ENCODE results near the gene GALNT10. TPM values are rescaled to one million over a fixed set of nuclear protein-coding genes. Genes with fewer than 3 reads are reported as not detected.
A peak's percentile ranks its signal among the peaks of the same experiment; 100 is the strongest.

GALNT10 gene
- total RNA-seq, 1 donor from 2014 or later, result 93.8 TPM

DNA sequence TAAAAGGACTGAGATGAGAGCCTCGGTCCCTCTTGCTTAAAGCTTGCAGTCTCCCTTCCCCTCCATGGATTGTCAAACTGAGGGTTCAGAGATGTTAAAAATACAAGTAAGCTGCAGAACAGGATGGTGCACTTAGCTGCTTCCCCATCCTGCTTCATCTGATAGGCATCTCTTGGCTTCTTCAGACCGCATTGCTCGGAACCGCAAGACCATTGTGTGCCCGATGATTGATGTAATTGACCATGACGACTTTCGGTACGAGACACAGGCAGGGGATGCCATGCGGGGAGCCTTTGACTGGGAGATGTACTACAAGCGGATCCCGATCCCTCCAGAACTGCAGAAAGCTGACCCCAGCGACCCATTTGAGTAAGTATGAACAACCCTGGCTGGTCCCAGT, 189.7 kb downstream of the GALNT10 start:
- TF ChIP-seq, protein P1, sequence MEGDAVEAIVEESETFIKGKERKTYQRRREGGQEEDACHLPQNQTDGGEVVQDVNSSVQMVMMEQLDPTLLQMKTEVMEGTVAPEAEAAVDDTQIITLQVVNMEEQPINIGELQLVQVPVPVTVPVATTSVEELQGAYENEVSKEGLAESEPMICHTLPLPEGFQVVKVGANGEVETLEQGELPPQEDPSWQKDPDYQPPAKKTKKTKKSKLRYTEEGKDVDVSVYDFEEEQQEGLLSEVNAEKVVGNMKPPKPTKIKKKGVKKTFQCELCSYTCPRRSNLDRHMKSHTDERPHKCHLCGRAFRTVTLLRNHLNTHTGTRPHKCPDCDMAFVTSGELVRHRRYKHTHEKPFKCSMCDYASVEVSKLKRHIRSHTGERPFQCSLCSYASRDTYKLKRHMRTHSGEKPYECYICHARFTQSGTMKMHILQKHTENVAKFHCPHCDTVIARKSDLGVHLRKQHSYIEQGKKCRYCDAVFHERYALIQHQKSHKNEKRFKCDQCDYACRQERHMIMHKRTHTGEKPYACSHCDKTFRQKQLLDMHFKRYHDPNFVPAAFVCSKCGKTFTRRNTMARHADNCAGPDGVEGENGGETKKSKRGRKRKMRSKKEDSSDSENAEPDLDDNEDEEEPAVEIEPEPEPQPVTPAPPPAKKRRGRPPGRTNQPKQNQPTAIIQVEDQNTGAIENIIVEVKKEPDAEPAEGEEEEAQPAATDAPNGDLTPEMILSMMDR (IDR thresholded peaks at IDR 0.05), result no peak
- Histone ChIP-seq H3K4me1 (no peaks in the 10 kb centered on the region), H3K4me3 (no peak overlapping the region), H3K27me3 (no peaks in the 10 kb centered on the region), H3K9me3 (no peaks in the 10 kb centered on the region), H3K36me3 (peaks cover 57% of the 10 kb centered on the region), H3K27ac (no peak overlapping the region)
- ATAC-seq (no peak), DNase-seq (no peak)
- intact Hi-C loops (cut with DNase I), result no loop called here

DNA sequence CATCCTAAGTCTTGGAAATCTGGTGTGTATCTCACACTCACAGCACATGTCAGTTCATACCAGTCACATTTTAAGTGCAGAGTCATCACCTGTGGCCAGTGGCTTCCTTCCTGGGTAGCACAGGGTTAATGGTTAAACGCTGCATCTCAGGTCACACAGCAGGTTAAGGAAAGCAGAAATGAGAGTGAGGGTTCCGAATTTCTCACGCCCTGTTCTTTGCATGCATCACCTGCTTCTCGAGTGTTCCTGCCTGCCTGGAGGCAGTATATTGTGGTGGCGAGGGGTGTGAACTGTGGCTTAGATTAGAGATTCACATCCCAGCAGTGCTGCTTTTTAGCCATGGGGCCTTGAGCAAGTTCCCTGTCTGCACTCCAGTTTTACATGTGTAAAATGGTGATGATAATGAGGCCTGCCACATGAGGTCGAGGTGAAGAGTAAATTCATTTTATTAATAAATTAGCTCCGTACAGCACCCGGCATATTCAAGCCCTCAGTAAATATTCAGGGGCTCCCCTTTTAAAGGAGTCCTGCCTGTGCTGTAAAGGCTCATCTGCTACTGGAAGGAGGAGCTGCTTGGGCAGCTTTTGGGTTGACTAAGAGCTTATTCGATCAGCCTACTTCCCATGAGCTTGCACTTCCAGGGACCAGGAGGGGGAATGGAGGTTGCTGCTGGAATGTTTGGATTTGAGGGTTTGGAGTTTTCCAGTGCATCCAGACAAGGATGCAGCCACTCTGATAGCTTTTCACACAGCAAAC, 194.1 kb downstream of the GALNT10 start:
- Histone ChIP-seq H3K36me3 (peaks cover 39% of the 10 kb centered on the region), H3K4me1 (no peaks in the 10 kb centered on the region), H3K4me3 (no peak overlapping the region), H3K27ac (no peak overlapping the region), H3K9me3 (no peaks in the 10 kb centered on the region), H3K27me3 (no peaks in the 10 kb centered on the region)
- ATAC-seq (no peak), DNase-seq (no peak)
- TF ChIP-seq, protein P1 (IDR thresholded peaks at IDR 0.05), result no peak
- intact Hi-C loops (cut with DNase I), result no loop called here

GRCh38 chr5:154385236-154385512, 194.6 kb downstream of the GALNT10 start:
- DNase-seq, result no peak
- Histone ChIP-seq H3K4me3 (no peak overlapping the region), H3K27ac (no peak overlapping the region), H3K36me3 (peaks cover 35% of the 10 kb centered on the region), H3K27me3 (no peaks in the 10 kb centered on the region), H3K4me1 (no peaks in the 10 kb centered on the region), H3K9me3 (no peaks in the 10 kb centered on the region)
- ATAC-seq, result no peak
- TF ChIP-seq, protein P1 (IDR thresholded peaks at IDR 0.05), result no peak
- intact Hi-C loops (cut with DNase I), result no loop called here

GRCh38 chr5:154386952-154387629, 196.6 kb downstream of the GALNT10 start:
- TF ChIP-seq, protein P1 (IDR thresholded peaks at IDR 0.05), result no peak
- Histone ChIP-seq H3K4me1 (no peaks in the 10 kb centered on the region), H3K27me3 (no peaks in the 10 kb centered on the region), H3K4me3 (no peak overlapping the region), H3K36me3 (peaks cover 29% of the 10 kb centered on the region), H3K9me3 (no peaks in the 10 kb centered on the region), H3K27ac (no peak overlapping the region)
- DNase-seq (no peak), ATAC-seq (peak; percentile 25)
- intact Hi-C loops (cut with DNase I), result no loop called here

DNA sequence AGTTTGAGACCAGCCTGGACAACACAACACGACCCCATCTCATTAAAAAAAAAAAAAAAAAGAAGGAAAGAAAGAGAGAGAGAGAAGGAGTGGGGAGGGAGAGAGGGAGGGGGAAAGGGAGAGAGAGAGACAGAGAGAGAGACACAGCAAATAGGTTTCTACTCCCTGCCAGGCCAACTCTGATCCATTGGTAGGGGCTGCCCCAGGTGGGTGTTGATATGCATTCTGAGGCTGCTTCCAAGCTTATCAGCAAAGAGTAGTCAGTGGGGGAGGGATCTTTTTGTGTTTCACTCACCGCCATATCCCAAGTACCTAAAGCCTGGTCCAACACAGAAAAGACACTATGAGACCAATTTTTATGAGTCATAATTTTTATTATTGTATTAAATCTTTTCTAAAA, 198.3 kb downstream of the GALNT10 start:
- Histone ChIP-seq H3K27me3 (no peaks in the 10 kb centered on the region), H3K36me3 (peaks cover 41% of the 10 kb centered on the region), H3K4me1 (no peaks in the 10 kb centered on the region), H3K9me3 (no peaks in the 10 kb centered on the region), H3K4me3 (no peak overlapping the region), H3K27ac (no peak overlapping the region)
- DNase-seq, result no peak
- intact Hi-C loops (cut with DNase I), result no loop called here
- TF ChIP-seq, protein P1 (IDR thresholded peaks at IDR 0.05), result no peak
- no peak for ATAC-seq

Measured in upper lobe of right lung (tissue), 1 donor.